ENCODE data around the gene FMO5.

DNA sequence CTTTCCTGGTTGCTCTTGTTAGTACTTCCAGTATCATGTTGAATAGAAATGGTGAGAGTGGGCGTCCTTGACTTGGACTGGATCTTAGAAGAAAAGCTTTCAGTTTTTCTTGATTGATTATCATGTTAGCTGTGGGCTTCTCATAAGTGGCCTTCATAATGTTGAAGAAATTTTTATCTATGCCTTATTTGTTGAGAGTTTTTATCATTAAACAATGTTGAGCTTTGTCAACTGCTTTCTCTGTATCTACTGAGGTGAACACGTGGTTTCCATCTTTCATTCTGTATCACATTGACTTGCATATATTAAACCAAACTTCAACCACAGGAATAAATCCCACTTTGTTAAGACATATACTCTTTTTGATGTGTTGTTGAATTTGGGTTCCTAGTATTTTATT lies 82.3 kb downstream of the FMO5 start:
- TF ChIP-seq POLR2A (IDR thresholded peaks at IDR 0.05; ENCODE audit: low read length) (no peak), GATA1 (IDR thresholded peaks at IDR 0.05; ENCODE audit: low read depth, low read length) (no peak)

All from erythroblast (primary cell).